ENCODE measurements around the gene HP.
"Not testable (repeated sequence)": the region's sequence is repeated elsewhere in the genome, so short reads cannot be mapped to it uniquely, and the experiment has no call there.

GRCh38 chr16:72008065-72008423 is 46.3 kb upstream of the HP start:
- not testable (repeated sequence) for TF ChIP-seq EZH2 (IDR thresholded peaks at IDR 0.05; ENCODE audit: borderline replicate concordance, low read length); CTCF (conservative IDR thresholded peaks at IDR 0.05 in 1 of 2, IDR thresholded peaks at IDR 0.05 in 1 of 2; ENCODE audit: extremely low read depth in 1 of 2, insufficient read depth in 1 of 2, low read depth in 1 of 2, low read length in 2 of 2)
